Measurements from ENCODE around the gene PLCXD3. TPM values are rescaled to one million over a fixed set of nuclear protein-coding genes. Genes with fewer than 3 reads are reported as not detected.

Gene PLCXD3
- total RNA-seq, 1 donor, result 17.7 TPM

GRCh38 chr5:41289970-41290464 is 220.4 kb downstream of the PLCXD3 start:
- no peak overlapping the region for H3K4me3 ChIP-seq (ENCODE audit: low read depth, low read length)
- no peak for DNase-seq (ENCODE audit: low read depth)
- no peak for TF ChIP-seq CTCF (IDR thresholded peaks at IDR 0.05; ENCODE audit: insufficient read depth, low read length)

- DNase-seq (ENCODE audit: low read depth), result no peak
- no peak for TF ChIP-seq CTCF (IDR thresholded peaks at IDR 0.05; ENCODE audit: insufficient read depth, low read length)
- H3K4me3 ChIP-seq (ENCODE audit: low read depth, low read length), result no peak overlapping the region
Measured at GRCh38 chr5:41286696-41287095, 223.7 kb downstream of the PLCXD3 start.

GRCh38 chr5:41286165-41286564 is 224.2 kb downstream of the PLCXD3 start:
- no peak for DNase-seq (ENCODE audit: low read depth)
- no peak for TF ChIP-seq CTCF (IDR thresholded peaks at IDR 0.05; ENCODE audit: insufficient read depth, low read length)
- no peak overlapping the region for H3K4me3 ChIP-seq (ENCODE audit: low read depth, low read length)

- no peak for DNase-seq (ENCODE audit: low read depth)
- no peak for TF ChIP-seq CTCF (IDR thresholded peaks at IDR 0.05; ENCODE audit: insufficient read depth, low read length)
Measured at GRCh38 chr5:41284938-41285337, 225.5 kb downstream of the PLCXD3 start.

GRCh38 chr5:41281215-41281810 is 229.1 kb downstream of the PLCXD3 start:
- no peak for DNase-seq (ENCODE audit: low read depth)
- no peak overlapping the region for H3K4me3 ChIP-seq (ENCODE audit: low read depth, low read length)
- TF ChIP-seq CTCF (IDR thresholded peaks at IDR 0.05; ENCODE audit: insufficient read depth, low read length), result no peak

More at GRCh38 chr5:41284938-41285337, 225.5 kb downstream of the PLCXD3 start:
- H3K4me3 ChIP-seq (ENCODE audit: low read depth, low read length), result no peak overlapping the region

GRCh38 chr5:41279040-41279439 is 231.4 kb downstream of the PLCXD3 start:
- H3K4me3 ChIP-seq (ENCODE audit: low read depth, low read length), result no peak overlapping the region
- DNase-seq (ENCODE audit: low read depth), result no peak
- no peak for TF ChIP-seq CTCF (IDR thresholded peaks at IDR 0.05; ENCODE audit: insufficient read depth, low read length)
